HG03571 (cell line): ENCODE results near the gene USP16.
"Not testable (repeated sequence)": the region's sequence is repeated elsewhere in the genome, so short reads cannot be mapped to it uniquely, and the experiment has no call there.

ENCODE experiments used
- ATAC-seq: cut with Tn5 transposase; IDR thresholded peaks from one replicate; pipeline ENCODE4 v1.9.1; 2021; ENCODE audit not compliant: unreplicated experiment

The USP16 gene

GRCh38 chr21:29033301-29033700, 8.8 kb downstream of the USP16 start:
- ATAC-seq: no peak

- no peak for ATAC-seq
Measured at GRCh38 chr21:29033871-29034270, 9.4 kb downstream of the USP16 start.

- no peak for ATAC-seq
Measured at GRCh38 chr21:29034678-29035077, 10.2 kb downstream of the USP16 start.

- ATAC-seq: no peak
Measured at GRCh38 chr21:29052224-29052623, 27.8 kb downstream of the USP16 start.

GRCh38 chr21:29053011-29053553, 28.6 kb downstream of the USP16 start:
- no peak for ATAC-seq

- ATAC-seq: no peak
Measured at GRCh38 chr21:29053656-29054055, 29.2 kb downstream of the USP16 start.

GRCh38 chr21:29055080-29055479, 30.6 kb downstream of the USP16 start:
- no peak for ATAC-seq

- no peak for ATAC-seq
Measured at GRCh38 chr21:29056005-29056404, 31.5 kb downstream of the USP16 start.

- no peak for ATAC-seq
Measured at GRCh38 chr21:29056538-29057050, 32.1 kb downstream of the USP16 start.

- peak; percentile 87 for ATAC-seq
Measured at GRCh38 chr21:29064850-29065481, 40.5 kb downstream of the USP16 start.

GRCh38 chr21:29072873-29073221, 48.4 kb downstream of the USP16 start:
- ATAC-seq: no peak

- ATAC-seq: peak; percentile 89
Measured at GRCh38 chr21:29073222-29074006, 48.9 kb downstream of the USP16 start, which contains the start of gene CCT8. CCT8 (minus strand) TSS chr21:29073648; CDS start chr21:29073590, 58 bp downstream.

- ATAC-seq: peak; percentile 13
Measured at GRCh38 chr21:29074007-29074376, 49.5 kb downstream of the USP16 start.

GRCh38 chr21:29074783-29075182, 50.3 kb downstream of the USP16 start:
- no peak for ATAC-seq

GRCh38 chr21:29075706-29076466, 51.4 kb downstream of the USP16 start:
- ATAC-seq: no peak

GRCh38 chr21:29076731-29077640, 52.5 kb downstream of the USP16 start:
- not testable (repeated sequence) for ATAC-seq

- no peak for ATAC-seq
Measured at GRCh38 chr21:29077651-29078090, 53.2 kb downstream of the USP16 start.

- no peak for ATAC-seq
Measured at GRCh38 chr21:29078869-29079767, 54.6 kb downstream of the USP16 start.

- ATAC-seq: no peak
Measured at GRCh38 chr21:29080454-29080941, 56.0 kb downstream of the USP16 start.
